CD14-positive monocyte (primary cell): ENCODE data around the gene TNFAIP8L1. TPM values are rescaled to one million over a fixed set of nuclear protein-coding genes. Genes with fewer than 3 reads are reported as not detected.

Experiments
- DNase-seq, 3 donors: peaks; one replicate each; pipeline ENCODE4 v3.0.0-alpha.2; 2011 to 2022
- H2AFZ ChIP-seq: 2 replicates; pipeline ENCODE4 v1.6.0; 2012; ENCODE audit warnings: mild to moderate bottlenecking, low read depth, low read length, inconsistent platforms; ENCODE audit not compliant: insufficient read depth, poor library complexity, severe bottlenecking
- H3K27ac ChIP-seq, 2 donors: 1 replicate in 1 of 2; 2 replicates in 1 of 2; pipeline ENCODE4 v1.5.1; 2012 to 2013; ENCODE audit warnings: low read length in 2 of 2, control low read depth in 1 of 2, inconsistent platforms in 1 of 2, low read depth in 1 of 2, mild to moderate bottlenecking in 1 of 2
- H3K27me3 ChIP-seq, 2 donors: one replicate each; pipeline versions ENCODE4 v1.6.0 to v1.6.1; 2011 to 2013; ENCODE audit warnings: low read length in 2 of 2; ENCODE audit not compliant: control insufficient read depth in 2 of 2, insufficient read depth in 2 of 2
- H3K36me3 ChIP-seq, 2 donors: replicated peaks in 1 of 2; 1 replicate in 1 of 2; 2 replicates in 1 of 2; pipeline versions ENCODE4 v1.5.1 to v1.6.1; 2012 to 2013; ENCODE audit warnings: low read length in 2 of 2, control low read depth in 1 of 2, inconsistent platforms in 1 of 2, mild to moderate bottlenecking in 1 of 2; ENCODE audit not compliant: insufficient read depth in 2 of 2, control insufficient read depth in 1 of 2
- H3K4me1 ChIP-seq, 2 donors: 1 replicate in 1 of 2; 2 replicates in 1 of 2; pipeline versions ENCODE4 v1.5.1 to v1.6.1; 2012 to 2013; ENCODE audit warnings: low read length in 2 of 2, control low read depth in 1 of 2, inconsistent platforms in 1 of 2, mild to moderate bottlenecking in 1 of 2, moderate library complexity in 1 of 2; ENCODE audit not compliant: insufficient read depth in 2 of 2, control insufficient read depth in 1 of 2
- H3K4me2 ChIP-seq: replicated peaks from 2 replicates; pipeline ENCODE3; 2012; ENCODE audit warnings: low read length, moderate library complexity, mild to moderate bottlenecking; ENCODE audit not compliant: poor library complexity, severe bottlenecking; ENCODE audit errors: extremely low read depth
- H3K4me3 ChIP-seq, 3 experiments: fragments of 200-600 bp in 1 of 3; sonication (generic) in 1 of 3; replicated peaks in 1 of 3; 1 replicate in 2 of 3; 2 replicates in 1 of 3; pipeline ENCODE4 v1.5.1; 2011 to 2013; ENCODE audit warnings: low read length in 3 of 3, mild to moderate bottlenecking in 3 of 3, control low read depth in 2 of 3, low read depth in 2 of 3, inconsistent platforms in 1 of 3, moderate library complexity in 1 of 3
- H3K79me2 ChIP-seq: 2 replicates; pipeline ENCODE4 v1.6.0; 2012; ENCODE audit warnings: mild to moderate bottlenecking, control low read depth, inconsistent platforms, low read length, moderate library complexity; ENCODE audit not compliant: insufficient read depth
- H3K9ac ChIP-seq: 2 replicates; pipeline ENCODE4 v1.6.0; 2017; ENCODE audit warnings: low read length, mild to moderate bottlenecking; ENCODE audit not compliant: insufficient read depth, poor library complexity, severe bottlenecking
- H3K9me3 ChIP-seq, 2 donors: replicated peaks in 1 of 2; 1 replicate in 1 of 2; 2 replicates in 1 of 2; pipeline versions ENCODE4 v1.5.1 to v1.6.1; 2012 to 2013; ENCODE audit warnings: low read length in 2 of 2, control low read depth in 1 of 2; ENCODE audit not compliant: control insufficient read depth in 1 of 2, insufficient read depth in 1 of 2
- H4K20me1 ChIP-seq: 2 replicates; pipeline ENCODE4 v1.6.0; 2012; ENCODE audit warnings: mild to moderate bottlenecking, low read length, control low read depth, moderate library complexity; ENCODE audit not compliant: insufficient read depth
- H3K27ac Mint-ChIP-seq, 7 donors: one replicate each; pipeline ENCODE4 v1.8.0; 2020; ENCODE audit warnings: mild to moderate bottlenecking in 7 of 7, mixed read lengths in 7 of 7, moderate library complexity in 6 of 7, inconsistent platforms in 2 of 7
- H3K27me3 Mint-ChIP-seq, 3 donors: one replicate each; pipeline ENCODE4 v1.8.0; 2021 to 2022; ENCODE audit warnings: low read depth in 3 of 3, mild to moderate bottlenecking in 3 of 3, mixed read lengths in 3 of 3, moderate library complexity in 3 of 3, inconsistent platforms in 1 of 3
- H3K36me3 Mint-ChIP-seq, 2 donors: one replicate each; pipeline ENCODE4 v1.8.0; 2020; ENCODE audit warnings: mixed read lengths in 2 of 2, inconsistent platforms in 1 of 2, mild to moderate bottlenecking in 1 of 2
- H3K4me1 Mint-ChIP-seq: one replicate; pipeline ENCODE4 v1.8.0; 2020; ENCODE audit warnings: mild to moderate bottlenecking, mixed read lengths
- H3K4me3 Mint-ChIP-seq, 2 donors: one replicate each; pipeline ENCODE4 v1.8.0; 2020; ENCODE audit warnings: mild to moderate bottlenecking in 2 of 2, mixed read lengths in 2 of 2, moderate library complexity in 1 of 2
- H3K9me3 Mint-ChIP-seq, 7 donors: one replicate each; pipeline ENCODE4 v1.8.0; 2020 to 2022; ENCODE audit warnings: mixed read lengths in 7 of 7, mild to moderate bottlenecking in 6 of 7, moderate library complexity in 6 of 7, inconsistent platforms in 2 of 7
- CTCF ChIP-seq: fragments of 200-600 bp; IDR thresholded peaks from one replicate; pipeline ENCODE4 v1.8.0; 2022; ENCODE audit warnings: antibody characterized with exemption, mild to moderate bottlenecking
- WGBS: methylation state at CpG from one replicate; pipeline ENCODE4 v1.1.5; 2013; ENCODE audit warnings: missing lambda C conversion rate; ENCODE audit not compliant: insufficient coverage; 5-methylcytosine and 5-hydroxymethylcytosine counted together
- intact Hi-C, 2 donors: fragments of 100-400 bp; cut with micrococcal nuclease; formaldehyde crosslinking; loops; one replicate each; pipeline versions ENCODE4 v1.15.0 to v1.15.1; 2023
- polyA plus RNA-seq, 3 donors: library from polyadenylated mRNA; depleted of rRNA in 1 of 3; unstranded in 2 of 3; stranded (reverse) in 1 of 3; fragments of 300-500 nt in 2 of 3; fragments of >200 nt in 1 of 3; fragmentation: Illumina TruSeq in 2 of 3; gene quantifications; 1 replicate in 2 of 3; 2 replicates in 1 of 3; pipeline ENCODE4 v1.2.3, GENCODE V29; 2012 to 2021

TNFAIP8L1 gene
- polyA plus RNA-seq, 3 donors, result 1.8 to 3.9 (median 3.7) TPM

GRCh38 chr19:4690361-4690760 is 51.0 kb downstream of the TNFAIP8L1 start:
- intact Hi-C loops, result no loop called here
- Histone ChIP-seq H3K27me3 (no peaks in the 10 kb centered on the region), H3K4me2 (no peak overlapping the region), H3K4me3 (no peak overlapping the region), H4K20me1 (peaks cover 5% of the 10 kb centered on the region), H3K4me1 (peaks cover 0 to 6% of the 10 kb centered on the region in 2 donors), H3K27ac (no peak overlapping the region), H3K79me2 (no peaks in the 10 kb centered on the region), H3K9ac (no peak overlapping the region), H3K36me3 (peaks cover 87 to 95% of the 10 kb centered on the region in 2 donors), H3K9me3 (no peaks in the 10 kb centered on the region), H2AFZ (no peak overlapping the region)
- H3K36me3 Mint-ChIP-seq, result peaks cover 75 to 96% of the 10 kb centered on the region in 2 donors
- 67% methylated on average over 11 of the region's 13 CpGs for WGBS
- TF ChIP-seq CTCF, result no peak
- H3K9me3 Mint-ChIP-seq, result no peaks in the 10 kb centered on the region
- peak overlapping the region in 2 of 7 donors; percentile 34 to 52 for H3K27ac Mint-ChIP-seq
- H3K27me3 Mint-ChIP-seq, result peaks cover 0 to 3% (median 0%) of the 10 kb centered on the region in 3 donors
- DNase-seq, result no peak
- H3K4me1 Mint-ChIP-seq, result peaks cover 8% of the 10 kb centered on the region
- H3K4me3 Mint-ChIP-seq, result no peak overlapping the region

GRCh38 chr19:4691373-4691772 is 52.1 kb downstream of the TNFAIP8L1 start:
- intact Hi-C loops, result no loop called here
- Mint-ChIP-seq H3K27me3 (peaks cover 0 to 3% (median 0%) of the 10 kb centered on the region in 3 donors), H3K27ac (peak overlapping the region; percentile 45 to 81 (median 59)), H3K4me1 (peaks cover 8% of the 10 kb centered on the region), H3K9me3 (no peaks in the 10 kb centered on the region), H3K4me3 (no peak overlapping the region), H3K36me3 (peaks cover 73 to 96% of the 10 kb centered on the region in 2 donors)
- Histone ChIP-seq H3K27me3 (no peaks in the 10 kb centered on the region), H3K4me2 (no peak overlapping the region), H3K4me1 (peaks cover 0 to 6% of the 10 kb centered on the region in 2 donors), H4K20me1 (peaks cover 5% of the 10 kb centered on the region), H3K36me3 (peaks cover 89 to 95% of the 10 kb centered on the region in 2 donors), H3K9ac (no peak overlapping the region), H2AFZ (no peak overlapping the region), H3K4me3 (no peak overlapping the region), H3K79me2 (no peaks in the 10 kb centered on the region), H3K9me3 (no peaks in the 10 kb centered on the region), H3K27ac (peak overlapping the region; percentile 20 to 38)
- peak; percentile 10 to 80 (median 10) for DNase-seq
- WGBS, result no CpG with 5 or more reads among the region's 9 CpGs
- no peak for TF ChIP-seq CTCF
